RKO (cell line): ENCODE data around the gene GCFC2.
A peak's percentile ranks its signal among the peaks of the same experiment; 100 is the strongest.
"Not testable (repeated sequence)": the region's sequence is repeated elsewhere in the genome, so short reads cannot be mapped to it uniquely, and the experiment has no call there.

Experiments
- DNase-seq: peaks from one replicate; pipeline ENCODE4 v3.0.0-alpha.2; 2016; ENCODE audit warnings: low spot score

Gene GCFC2

DNA sequence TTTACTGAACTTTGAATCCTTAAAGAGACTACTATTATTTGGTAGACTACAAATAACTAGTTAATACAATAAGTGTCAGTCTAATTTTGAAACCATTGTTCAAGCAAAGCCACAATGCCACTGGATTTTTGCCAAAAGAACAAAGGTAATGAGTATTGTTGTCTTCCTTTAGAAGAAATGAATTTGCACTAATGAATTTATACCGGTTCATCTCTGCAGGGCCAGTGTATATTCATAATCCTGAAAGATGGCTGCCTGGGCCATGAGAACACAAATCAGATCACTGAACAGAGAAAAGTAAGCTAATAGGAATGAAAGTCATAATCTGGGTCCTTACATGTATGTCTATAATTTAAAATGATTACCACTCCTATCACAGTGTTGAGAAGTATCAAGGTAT is 31.2 kb downstream of the GCFC2 start:
- no peak for DNase-seq

DNA sequence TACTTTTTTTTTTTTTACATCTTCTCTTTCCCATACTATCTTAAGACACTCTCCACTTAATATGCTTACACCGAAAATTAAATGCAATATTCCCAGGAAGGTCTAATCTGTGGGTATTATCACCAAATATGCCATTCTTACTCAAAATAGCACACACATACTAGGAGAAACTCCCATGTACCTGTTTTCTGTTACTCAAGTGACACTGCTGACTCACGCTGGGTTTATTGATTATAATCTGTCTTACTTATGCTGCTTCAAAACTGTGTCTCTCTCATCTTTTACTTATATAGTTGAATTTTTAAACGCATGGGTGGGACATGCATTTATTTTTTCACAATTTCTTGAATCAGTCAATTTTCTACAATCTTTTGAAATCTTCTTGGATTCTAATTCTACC is 34.3 kb downstream of the GCFC2 start:
- DNase-seq: no peak

DNA sequence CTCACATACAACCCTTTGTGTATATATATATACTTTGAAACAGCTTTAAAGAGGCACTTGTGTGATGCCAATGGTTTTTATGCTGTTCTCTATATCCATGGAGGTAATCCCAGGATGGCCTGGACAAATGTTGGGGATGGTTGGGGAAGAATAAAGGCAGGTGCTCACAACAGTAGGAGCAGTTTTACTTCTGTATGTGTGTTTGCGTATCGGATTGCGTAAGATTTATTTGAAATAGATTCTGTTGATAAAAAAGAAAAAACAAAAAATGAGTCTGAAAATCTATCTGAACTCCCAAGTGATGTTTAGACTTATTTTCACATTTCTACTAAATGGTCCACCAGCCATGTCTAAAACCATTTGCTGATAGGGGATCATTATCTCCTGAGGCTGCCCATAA is 34.8 kb downstream of the GCFC2 start:
- DNase-seq: no peak

DNA sequence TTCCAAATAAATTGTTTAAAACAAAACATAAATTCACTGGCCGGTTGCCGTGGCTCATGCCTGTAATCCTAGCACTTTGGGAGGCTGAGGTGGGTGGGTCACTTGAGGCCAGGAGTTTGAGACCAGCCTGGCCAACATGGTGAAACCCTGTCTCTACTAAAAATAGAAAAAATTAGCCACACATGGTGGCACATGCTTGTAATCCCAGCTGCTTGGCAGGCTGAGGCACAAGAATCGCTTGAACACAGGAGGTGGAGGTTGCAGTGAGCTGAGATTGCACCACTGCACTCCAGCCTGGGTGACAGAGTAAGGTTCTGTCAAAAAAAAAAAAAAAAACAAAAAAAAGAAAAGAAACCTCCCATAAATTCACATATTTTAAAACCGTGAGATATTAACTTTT is 35.3 kb downstream of the GCFC2 start:
- DNase-seq: not testable (repeated sequence)

DNA sequence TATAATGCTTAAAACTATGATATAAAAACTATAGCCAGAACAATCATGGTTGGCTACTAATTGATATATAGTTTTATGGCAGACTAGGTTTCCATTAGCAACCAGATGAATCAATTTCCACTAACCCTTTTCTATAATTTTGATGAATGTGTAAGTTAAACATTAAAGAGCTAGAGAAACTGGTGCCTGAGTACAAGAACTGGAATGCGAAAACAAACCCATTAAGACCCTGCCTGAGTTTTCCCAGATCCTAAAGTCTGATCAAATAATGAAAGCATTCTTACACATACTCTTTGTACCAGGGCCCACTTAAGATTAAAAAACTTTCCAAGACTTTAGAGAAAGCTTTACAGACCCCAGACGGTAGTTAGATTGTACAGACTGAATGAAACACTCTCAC is 42.8 kb downstream of the GCFC2 start:
- no peak for DNase-seq

DNA sequence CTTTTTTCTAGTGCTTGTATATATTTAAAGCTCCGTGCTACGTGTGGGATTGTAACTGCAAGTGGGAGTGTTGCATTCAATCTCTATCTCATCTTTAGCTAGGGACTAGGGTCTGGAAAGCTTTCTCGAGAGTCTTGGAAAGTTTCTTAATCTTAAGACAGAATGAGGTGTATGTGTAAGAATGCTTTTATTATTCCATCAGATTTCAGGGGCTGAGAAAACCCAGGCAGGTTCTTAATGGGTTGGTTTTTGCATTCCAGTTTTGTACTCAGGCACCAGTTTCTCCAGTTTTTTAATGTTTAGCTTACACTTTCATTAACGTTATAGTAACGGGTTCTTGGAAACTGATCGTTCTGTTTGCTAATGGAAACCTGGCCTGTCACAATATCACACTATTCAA is 43.8 kb downstream of the GCFC2 start:
- DNase-seq: no peak

DNA sequence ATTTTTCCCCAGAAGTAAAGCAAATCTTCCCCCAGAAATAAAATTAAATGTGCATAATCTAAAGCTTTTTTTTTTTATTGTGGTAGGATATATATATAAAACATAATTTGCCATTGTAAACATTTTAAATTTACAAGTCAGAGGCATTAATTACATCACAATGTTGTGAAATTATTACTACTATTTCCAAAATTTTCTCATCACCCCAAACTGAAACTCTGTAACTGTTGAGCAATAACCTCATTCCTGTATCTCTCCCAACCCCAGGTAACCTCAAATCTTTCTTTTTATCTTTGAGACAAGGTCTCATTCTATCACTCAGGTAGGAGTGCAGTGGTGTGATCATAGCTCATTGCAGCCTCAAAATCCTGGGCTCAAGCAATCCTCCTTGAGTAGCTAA is 52.9 kb downstream of the GCFC2 start:
- no peak for DNase-seq

DNA sequence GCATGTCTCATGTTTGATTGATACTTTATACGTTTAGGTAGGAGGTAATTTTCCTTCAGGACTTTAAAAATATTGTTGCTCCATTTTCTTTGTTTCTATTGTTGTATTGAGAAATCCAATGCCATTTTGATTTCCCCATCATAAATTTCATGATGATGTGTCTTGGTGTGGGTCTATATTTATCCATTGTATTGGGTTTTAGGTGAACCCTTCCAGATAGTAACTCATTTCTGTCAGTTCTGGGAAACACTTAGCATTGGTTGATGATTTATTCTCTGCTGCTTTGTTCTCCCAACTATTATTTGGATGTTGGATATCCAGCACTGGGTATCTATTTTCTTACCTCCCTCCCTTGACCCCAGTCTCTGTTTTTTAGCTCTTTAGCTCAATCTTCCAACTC is 54.2 kb downstream of the GCFC2 start:
- no peak for DNase-seq

DNA sequence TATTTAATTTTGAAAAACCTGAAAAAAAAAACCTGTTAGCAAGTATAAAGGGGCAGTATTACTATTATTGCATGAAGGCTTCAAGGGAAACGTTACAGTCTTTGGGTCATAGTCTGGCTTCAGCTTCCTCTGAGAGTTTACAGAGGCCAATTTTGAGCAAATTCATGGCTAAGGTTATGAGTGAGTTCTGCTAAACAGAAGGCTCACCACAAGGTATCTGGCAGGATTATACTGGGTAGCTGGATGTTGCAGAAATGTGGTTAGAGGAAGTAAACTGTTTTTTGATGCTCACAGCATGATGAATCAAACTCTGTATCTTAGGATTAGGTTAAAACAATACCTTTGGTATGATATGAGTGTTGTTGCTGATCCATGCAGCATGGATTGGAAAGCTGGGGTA is 54.9 kb downstream of the GCFC2 start:
- DNase-seq: no peak

DNA sequence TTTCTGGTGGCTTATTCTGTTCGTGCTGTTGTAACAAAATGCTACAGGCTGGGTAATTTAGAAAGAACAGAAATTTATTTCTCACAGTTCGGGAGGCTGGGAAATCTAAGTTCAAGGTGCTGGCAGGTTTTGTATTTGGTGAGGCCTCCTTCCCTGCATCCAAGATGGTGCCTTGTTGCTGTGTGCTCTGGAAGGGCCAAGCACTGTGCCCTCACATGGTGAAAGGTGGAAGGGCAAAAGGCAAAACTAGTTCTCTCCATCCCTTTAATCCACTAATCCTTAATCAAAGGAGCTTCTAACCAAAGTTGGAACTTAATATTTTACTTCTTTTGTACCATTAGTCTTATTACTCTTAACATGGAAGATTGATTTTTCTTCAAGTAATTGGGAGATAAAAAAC is 56.7 kb downstream of the GCFC2 start:
- DNase-seq: no peak

DNA sequence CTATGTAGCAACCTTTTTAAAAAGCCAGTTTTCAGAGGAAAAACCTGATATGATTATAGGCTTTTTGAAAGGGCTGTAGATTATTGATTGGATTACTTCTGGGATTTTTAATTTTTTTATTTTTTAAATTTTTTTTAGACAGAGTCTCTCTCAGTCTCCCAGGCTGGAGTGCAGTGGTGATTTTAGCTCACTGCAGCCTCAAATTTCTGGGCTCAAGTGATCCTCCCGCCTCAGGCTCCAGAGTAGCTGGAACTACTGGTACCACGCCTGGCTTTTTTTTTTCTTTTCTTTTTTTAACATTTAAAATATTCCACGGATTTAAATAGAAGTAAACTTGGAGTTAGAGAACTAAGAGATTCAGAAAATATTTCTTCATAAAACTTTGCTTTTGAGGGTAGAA is 62.9 kb downstream of the GCFC2 start:
- peak; percentile 49 for DNase-seq

DNA sequence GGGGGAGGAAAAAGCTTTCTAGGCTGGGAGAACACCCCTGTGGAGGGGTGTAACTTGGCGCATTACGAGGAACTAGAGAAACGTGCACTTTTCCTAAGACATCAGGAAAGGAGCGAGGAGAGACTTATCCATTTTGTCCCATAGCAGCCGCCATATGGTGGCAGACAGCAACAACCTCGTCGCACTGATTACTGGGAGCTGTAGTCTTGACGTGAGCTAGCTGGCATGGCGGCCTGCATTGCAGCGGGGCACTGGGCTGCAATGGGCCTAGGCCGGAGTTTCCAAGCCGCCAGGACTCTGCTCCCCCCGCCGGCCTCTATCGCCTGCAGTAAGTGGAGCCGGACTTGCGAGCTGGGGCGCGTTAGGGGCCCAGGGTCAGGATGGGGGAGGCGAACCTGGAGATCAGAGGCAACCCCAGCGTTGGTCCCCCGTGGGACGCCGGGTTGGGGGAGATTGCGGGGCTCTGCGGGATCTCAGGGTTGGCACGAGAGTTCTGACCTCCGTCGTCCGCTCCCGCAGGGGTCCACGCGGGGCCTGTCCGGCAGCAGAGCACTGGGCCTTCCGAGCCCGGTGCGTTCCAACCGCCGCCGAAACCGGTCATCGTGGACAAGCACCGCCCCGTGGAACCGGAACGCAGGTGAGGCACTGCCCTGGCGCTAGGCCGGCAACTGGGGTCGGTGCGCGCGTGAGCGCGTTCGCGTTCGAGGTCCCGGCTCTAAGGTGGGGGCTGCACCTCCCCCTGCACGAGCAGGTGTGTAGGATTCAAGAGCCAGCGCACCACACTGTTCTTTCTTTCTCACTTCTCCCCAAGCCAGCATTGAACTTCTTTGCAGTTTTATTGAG is 63.9 kb downstream of the GCFC2 start, which contains the start of gene MRPL19:
Gene MRPL19 (plus strand): TSS at position 201 of the 843 bp plus-strand sequence. CDS start 25 bp downstream, at position 226.
- DNase-seq: peak; percentile 93

DNA sequence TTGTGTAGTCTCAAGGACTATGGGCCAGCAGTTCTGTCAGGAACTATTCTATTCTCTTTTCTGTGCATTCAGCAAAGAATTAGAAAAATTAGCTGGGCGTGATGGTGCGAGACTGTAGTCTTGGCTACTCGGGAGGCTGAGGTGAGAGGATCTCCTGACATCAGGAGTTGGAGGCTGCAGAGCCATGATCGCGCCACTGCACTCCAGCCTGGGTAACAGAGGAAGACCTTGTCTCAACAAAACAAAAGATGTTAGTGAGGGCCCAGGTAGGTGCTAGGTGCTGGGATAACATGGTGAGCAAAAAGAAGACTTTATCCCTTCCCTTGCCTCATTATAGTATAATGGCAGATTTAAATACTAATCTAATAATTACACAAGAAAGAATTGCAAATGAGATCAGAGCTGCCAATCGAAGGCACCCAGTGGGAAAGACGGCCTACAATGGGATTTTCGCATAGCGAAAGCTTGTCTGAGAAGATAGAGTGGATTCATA is 64.6 kb downstream of the GCFC2 start:
- DNase-seq: no peak

DNA sequence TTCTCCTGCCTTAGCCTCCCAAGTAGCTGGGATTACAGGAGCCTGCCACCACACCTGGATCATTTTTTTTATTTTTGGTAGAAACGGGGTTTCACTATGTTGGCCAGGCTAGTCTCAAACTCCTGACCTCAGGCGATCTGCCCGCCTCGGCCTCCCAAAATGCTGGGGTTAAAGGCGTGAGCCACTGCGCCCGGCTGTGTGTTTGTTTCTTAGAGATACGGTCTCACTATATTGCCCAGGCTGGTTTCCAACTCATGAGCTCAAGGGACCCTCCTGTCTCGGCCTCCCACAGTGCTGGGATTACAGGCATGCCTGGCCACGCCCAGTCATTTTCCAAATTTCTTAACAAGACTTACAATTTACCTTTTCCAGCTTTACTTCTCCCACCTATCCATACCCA is 65.1 kb downstream of the GCFC2 start:
- DNase-seq: no peak

DNA sequence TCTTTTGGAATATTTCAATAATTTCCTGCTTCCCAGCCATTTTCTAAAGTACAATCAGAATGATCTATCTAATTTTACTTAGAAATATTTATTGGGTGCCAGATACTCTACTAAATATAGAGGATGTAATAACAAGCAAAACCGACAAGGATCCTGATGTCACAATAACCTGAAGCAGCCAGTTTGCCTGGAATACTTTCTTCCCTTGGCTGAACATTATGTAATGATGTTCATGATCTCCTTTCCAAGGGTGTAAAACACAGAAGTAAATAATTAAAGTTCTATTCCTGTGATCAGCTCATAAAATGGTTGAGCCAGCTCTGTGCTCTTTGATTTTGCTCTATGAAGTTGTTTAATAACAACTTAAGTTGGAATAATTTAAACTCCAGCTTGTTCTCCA is 66.7 kb downstream of the GCFC2 start:
- no peak for DNase-seq

DNA sequence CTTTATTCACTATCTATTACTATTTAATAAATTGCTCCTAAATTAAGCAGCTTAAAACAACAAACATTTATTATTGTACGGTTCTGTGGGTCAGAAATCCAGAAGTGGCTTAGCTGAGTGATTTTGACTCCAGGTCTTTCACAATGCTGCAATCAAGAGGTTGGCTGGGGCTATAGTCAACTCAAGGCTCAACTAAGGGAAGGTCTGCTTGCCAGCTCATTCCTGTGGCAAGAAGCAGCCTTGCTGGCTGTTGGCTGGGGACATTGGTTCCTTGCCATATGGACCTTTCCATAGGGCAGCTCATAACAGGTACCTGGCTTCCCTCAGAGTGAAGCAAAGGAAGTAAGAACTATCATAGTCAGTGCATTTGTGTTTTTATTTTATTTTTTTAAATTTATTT is 69.1 kb downstream of the GCFC2 start:
- DNase-seq: no peak

DNA sequence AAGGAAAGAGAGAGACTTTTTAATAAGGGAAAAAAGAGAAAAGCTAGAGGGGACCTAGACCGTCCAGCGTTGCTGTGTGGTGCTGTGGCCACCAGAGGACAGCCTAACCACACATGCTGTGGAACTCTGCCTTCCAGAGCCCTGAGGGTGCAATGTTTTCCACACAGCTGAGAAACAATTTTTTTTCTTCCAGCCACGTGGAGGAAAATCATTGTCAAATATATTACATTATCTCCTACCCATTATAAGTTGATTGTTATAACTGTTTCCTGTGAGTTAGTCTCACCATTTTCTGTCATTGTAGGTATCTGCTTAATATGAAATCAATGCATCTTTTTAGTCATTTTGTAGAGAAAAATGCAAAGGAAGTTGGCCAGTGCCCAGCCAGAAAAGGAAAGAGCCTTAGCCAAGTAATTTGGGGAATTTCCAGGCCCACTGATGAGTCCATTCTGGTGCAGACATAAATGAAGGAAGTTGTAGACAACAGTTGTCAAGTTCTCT is 70.0 kb downstream of the GCFC2 start:
- DNase-seq: peak; percentile 75

DNA sequence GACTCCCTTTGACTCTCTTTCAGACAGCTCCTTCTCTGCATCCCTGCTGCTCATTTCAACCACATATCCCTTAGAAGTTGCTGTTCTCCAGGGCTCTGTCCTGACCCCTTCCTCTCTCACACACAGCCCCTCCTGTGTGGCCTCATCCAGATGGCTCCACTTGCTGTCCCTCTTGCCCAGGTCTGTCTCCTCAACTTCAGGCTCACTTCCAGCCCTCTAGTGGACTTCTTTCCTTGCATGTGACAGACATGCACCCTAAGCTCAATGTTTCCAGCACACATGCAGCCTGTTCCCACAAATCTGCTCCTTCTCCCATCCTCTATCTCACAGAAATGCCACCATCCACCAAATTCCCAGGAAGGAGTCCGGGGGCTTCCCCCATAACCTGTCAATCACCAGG is 73.1 kb downstream of the GCFC2 start:
- no peak for DNase-seq

DNA sequence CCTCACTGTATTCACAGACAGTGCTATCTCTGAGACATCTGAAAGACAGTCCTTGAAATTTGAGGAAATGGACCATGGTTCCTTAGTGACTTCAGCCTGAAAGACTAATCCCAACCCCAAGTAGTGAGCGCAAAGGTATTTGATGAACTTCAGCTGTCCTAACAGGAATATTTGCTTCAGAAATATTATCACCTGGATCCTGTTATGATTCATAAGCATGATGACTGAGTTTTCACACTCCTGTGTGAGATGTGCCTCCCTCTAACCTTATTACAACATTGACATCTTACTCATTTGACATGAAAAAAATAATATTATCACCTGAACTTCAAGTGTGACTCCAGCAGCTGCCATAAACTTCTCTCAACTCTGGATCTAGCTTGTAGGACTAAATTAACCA is 75.8 kb downstream of the GCFC2 start:
- DNase-seq: no peak

DNA sequence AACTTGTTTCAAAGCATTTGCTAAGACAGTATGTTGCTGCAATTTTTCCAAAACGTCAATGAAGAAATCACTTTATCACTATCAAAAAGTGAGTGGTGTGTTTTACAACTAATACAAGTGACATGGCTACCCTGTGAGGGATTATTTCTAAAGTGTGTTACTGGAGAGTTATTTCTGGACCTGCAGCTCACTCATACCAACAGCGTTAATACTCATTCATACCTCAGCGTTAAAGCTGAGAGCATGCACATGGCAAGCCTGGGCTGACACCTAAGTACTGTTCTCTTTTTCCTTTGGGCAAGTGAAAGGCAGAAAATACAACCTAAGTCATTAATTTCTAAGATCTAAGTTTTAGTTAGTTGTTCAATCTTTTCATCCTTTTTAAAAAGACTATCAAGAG is 77.1 kb downstream of the GCFC2 start:
- no peak for DNase-seq

DNA sequence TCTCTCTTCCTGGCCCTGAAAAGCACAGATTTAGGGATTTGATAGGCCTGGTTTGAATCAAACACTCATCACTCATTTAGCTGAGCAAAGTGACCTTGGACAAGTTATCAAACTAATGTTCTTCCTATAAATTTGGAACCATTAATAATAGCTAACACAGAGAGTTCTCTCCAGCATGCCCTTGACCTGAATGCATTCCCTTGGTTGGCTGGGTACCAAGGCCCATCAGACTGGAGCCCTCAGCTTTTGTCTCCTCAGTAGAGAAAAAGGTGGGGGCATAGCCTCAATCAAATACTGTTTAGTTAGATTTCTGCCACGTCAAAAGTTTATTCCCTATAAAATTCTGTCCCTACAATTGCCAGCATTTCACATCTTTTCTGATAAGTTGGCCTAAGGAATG is 77.9 kb downstream of the GCFC2 start:
- no peak for DNase-seq

DNA sequence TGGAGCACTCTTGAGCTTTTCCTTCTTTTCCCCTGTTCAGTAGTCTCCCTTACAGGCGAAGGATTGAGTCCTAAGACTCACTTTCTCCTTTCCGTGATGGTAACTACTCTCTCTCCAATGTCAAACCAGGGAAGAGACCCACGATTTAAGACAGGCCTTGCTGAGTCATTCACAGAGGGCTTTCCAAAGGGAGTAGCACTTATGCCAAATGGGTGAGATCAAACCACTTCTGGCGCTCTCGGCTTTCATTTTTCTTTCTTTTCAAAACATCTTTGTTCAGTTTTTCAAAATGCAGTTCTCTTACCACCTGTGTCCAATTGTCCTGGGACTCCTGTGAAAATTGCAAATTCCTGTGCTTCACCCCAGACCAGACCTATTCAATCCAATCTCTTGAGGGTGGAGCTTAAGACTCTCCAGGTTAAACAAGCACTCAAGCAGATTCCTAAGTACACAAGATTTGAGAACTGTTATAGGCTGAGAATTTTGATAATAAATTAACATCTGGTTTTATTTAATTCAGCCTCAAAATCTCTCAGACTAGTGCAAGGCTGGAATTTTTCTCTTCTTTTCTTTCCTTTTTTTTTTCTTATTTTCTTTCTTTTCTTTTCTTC is 78.5 kb downstream of the GCFC2 start:
- DNase-seq: no peak

DNA sequence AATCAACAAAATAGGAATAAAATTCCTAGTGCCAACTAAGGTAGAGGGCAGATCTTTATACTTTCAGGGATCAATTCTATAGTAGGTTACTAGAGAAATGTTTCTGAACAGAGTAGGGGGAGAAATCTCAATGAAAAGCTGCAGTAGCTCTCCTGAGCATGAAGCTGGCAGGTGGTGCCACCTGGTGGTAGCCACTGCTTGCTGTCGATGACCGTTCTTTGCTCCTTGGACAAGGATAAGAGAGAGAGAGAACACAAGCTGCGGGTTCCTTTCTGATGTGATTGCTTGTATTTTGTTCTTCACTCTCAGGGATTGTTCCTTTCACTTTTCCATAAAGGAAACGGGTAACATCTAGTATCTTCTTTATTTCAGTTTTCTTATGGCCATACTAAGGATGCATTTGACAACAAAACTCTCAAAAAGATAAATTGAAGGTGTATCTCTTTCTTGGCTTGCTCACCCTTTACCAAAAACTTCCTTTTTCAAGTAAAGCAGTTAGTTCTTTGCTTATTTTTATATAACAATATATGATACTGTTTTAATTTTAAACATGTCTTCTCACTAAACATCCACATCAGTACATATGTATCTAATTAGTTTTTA is 82.7 kb downstream of the GCFC2 start:
- peak; percentile 76 for DNase-seq
